ENCODE data around the gene KIFAP3. TPM values are rescaled to one million over a fixed set of nuclear protein-coding genes. Genes with fewer than 3 reads are reported as not detected.
A peak's percentile ranks its signal among the peaks of the same experiment; 100 is the strongest.

The KIFAP3 gene
- total and polyA plus RNA-seq, 2 of the 8 experiments (the other 6 are each of a cell fraction or from before 2014, with no cell fraction given): 1.3 to 3.2 TPM

GRCh38 chr1:170095976-170096748 is 21.7 kb upstream of the KIFAP3 start:
- no peaks in the 10 kb centered on the region for H3K4me1 ChIP-seq (replicated peaks in 1 of 4; ENCODE audit: control insufficient read depth in 3 of 4, insufficient read depth in 4 of 4, low read length in 3 of 4)
- no peak overlapping the region for H3K9ac ChIP-seq (replicated peaks in 1 of 4; ENCODE audit: extremely low read depth in 1 of 4, low read depth in 3 of 4, low read length in 3 of 4)
- H2BK12ac ChIP-seq (ENCODE audit: low read depth, low read length): no peak overlapping the region
- H3K27ac ChIP-seq (ENCODE audit: low read depth, low read length): no peak overlapping the region
- H3K27me3 ChIP-seq (replicated peaks in 1 of 4; ENCODE audit: control insufficient read depth in 3 of 4, extremely low read depth in 1 of 4, insufficient read depth in 3 of 4, low read length in 3 of 4): no peaks in the 10 kb centered on the region
- no peak overlapping the region for H4K91ac ChIP-seq (replicated peaks; ENCODE audit: insufficient read length, low read length)
- H3K79me1 ChIP-seq (ENCODE audit: low read depth, low read length): no peaks in the 10 kb centered on the region
- H2BK15ac ChIP-seq (ENCODE audit: low read length): no peak overlapping the region
- H3K9me3 ChIP-seq (ENCODE audit: insufficient read depth in 2 of 2, low read depth in 1 of 2, low read length in 1 of 2): peaks cover 0 to 4% of the 10 kb centered on the region in 2 experiments; a peak in 1 of 4 replicates
- H3K14ac ChIP-seq (ENCODE audit: insufficient read length): no peak overlapping the region
- H3K56ac ChIP-seq (replicated peaks; ENCODE audit: insufficient read length, low read depth, low read length): no peak overlapping the region
- H4K20me1 ChIP-seq (replicated peaks in 1 of 2; ENCODE audit: control insufficient read depth in 1 of 2, insufficient read depth in 2 of 2, low read length in 2 of 2): no peaks in the 10 kb centered on the region
- H3K79me2 ChIP-seq (ENCODE audit: control insufficient read depth in 1 of 2, insufficient read depth in 2 of 2, low read length in 2 of 2): no peaks in the 10 kb centered on the region
- no peaks in the 10 kb centered on the region for H3K36me3 ChIP-seq (ENCODE audit: control insufficient read depth in 2 of 4, insufficient read depth in 4 of 4, low read length in 3 of 4)
- H2BK120ac ChIP-seq (replicated peaks; ENCODE audit: low read depth, low read length): no peak overlapping the region
- H3K18ac ChIP-seq (ENCODE audit: extremely low read depth, low read length): no peak overlapping the region
- H3K4me3 ChIP-seq (ENCODE audit: extremely low read depth in 1 of 4, insufficient read depth in 2 of 4, low read depth in 3 of 4, low read length in 4 of 4): no peak overlapping the region
- no peak overlapping the region for H2BK5ac ChIP-seq (ENCODE audit: low read depth, low read length)
- no peak overlapping the region for H3K23ac ChIP-seq (ENCODE audit: insufficient read length)
- H4K5ac ChIP-seq (ENCODE audit: insufficient read length, low read depth, low read length): no peak overlapping the region
- no peaks in the 10 kb centered on the region for H3K23me2 ChIP-seq (ENCODE audit: low read depth, low read length)
- ChIA-PET POLR2A (ENCODE audit: partially characterized antibody) (no interaction called here), CTCF (ENCODE audit: partially characterized antibody) (interaction anchor here (0.8 to 0.9 kb wide), 2 partner anchors 22 to 37 kb away, joined by 3 read pairs; partner anchors contain the start of gene KIFAP3)
- H2AFZ ChIP-seq (ENCODE audit: low read length): peak overlapping the region; percentile 25; the same call in 1 of the 2 replicates
- H3K4ac ChIP-seq (replicated peaks; ENCODE audit: insufficient read length, low read depth, low read length): no peak overlapping the region
- no peak overlapping the region for H2BK20ac ChIP-seq (ENCODE audit: low read length)
- DNase-seq (ENCODE audit: low read depth in 1 of 2, low spot score in 2 of 2): no peak
- no peak overlapping the region for H2AK5ac ChIP-seq (ENCODE audit: low read depth, low read length)
- FAIRE-seq: no peak
- no peak overlapping the region for H4K8ac ChIP-seq (ENCODE audit: extremely low read depth, insufficient read depth, low read length)
- H3K4me2 ChIP-seq (ENCODE audit: insufficient read depth in 1 of 2, low read depth in 2 of 2, low read length in 2 of 2): no peak overlapping the region
- TF ChIP-seq SP2 (IDR thresholded peaks at IDR 0.05; ENCODE audit: low read length) (no peak), GTF2F1 (IDR thresholded peaks at IDR 0.05; ENCODE audit: borderline replicate concordance, low read depth, low read length) (no peak), ASH2L (IDR thresholded peaks at IDR 0.05; ENCODE audit: low read length) (no peak), ZNF274 (IDR thresholded peaks at IDR 0.05; ENCODE audit: borderline replicate concordance, extremely low read depth, low read length) (no peak), BRCA1 (IDR thresholded peaks at IDR 0.05; ENCODE audit: low read depth, low read length) (no peak), KDM4A (IDR thresholded peaks at IDR 0.05; ENCODE audit: low read depth, low read length, severe bottlenecking) (no peak), CHD2 (IDR thresholded peaks at IDR 0.05; ENCODE audit: low read length) (no peak), EZH2 (IDR thresholded peaks at IDR 0.05; ENCODE audit: low read depth, low read length, severe bottlenecking) (no peak), TAF7 (optimal IDR thresholded peaks at IDR 0.05; ENCODE audit: borderline replicate concordance, low read depth, low read length) (no peak), CEBPB (IDR thresholded peaks at IDR 0.05; ENCODE audit: low read depth, low read length) (no peak), RXRA (IDR thresholded peaks at IDR 0.05; ENCODE audit: insufficient read depth, low read depth, low read length) (no peak)
- TF ChIP-seq, protein P1, sequence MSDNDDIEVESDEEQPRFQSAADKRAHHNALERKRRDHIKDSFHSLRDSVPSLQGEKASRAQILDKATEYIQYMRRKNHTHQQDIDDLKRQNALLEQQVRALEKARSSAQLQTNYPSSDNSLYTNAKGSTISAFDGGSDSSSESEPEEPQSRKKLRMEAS (IDR thresholded peaks at IDR 0.05): no peak

Data from H1 (cell line).